ENCODE measurements around the gene HSD17B12. TPM values are rescaled to one million over a fixed set of nuclear protein-coding genes. Genes with fewer than 3 reads are reported as not detected.

Gene HSD17B12
- total RNA-seq, 1 experiment from 2014 or later, result 106 TPM

DNA sequence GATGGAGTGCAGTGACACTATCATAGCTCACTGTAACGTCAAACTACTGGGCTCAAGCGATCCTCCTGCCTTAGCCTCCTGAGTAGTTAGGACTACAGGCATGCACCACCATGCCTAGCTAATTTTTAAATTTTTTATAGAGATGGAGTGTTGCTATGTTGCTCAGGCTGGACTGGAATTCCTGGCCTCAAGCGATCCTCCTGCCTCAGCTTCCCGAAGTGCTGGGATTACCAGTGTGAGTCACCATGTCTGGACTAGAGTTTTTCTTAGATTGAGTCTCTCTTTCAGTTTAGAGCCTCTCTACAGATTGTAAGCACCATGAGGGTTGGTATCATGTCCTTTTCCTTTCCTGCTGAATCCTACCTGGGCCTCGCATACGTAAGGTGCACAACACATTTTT lies 142.8 kb downstream of the HSD17B12 start:
- ChIA-PET POLR2A (no interaction called here), CTCF (no interaction called here)
- no peaks in the 10 kb centered on the region for H3K4me1 ChIP-seq (ENCODE audit: control insufficient read depth, insufficient read depth, low read length)
- TF ChIP-seq POLR2AphosphoS5 (IDR thresholded peaks at IDR 0.05; ENCODE audit: low read depth, low read length) (no peak), SIN3A (IDR thresholded peaks at IDR 0.05; ENCODE audit: borderline replicate concordance, insufficient read depth, low read depth, low read length) (no peak), CTCF (IDR thresholded peaks at IDR 0.05) (no peak)
- no TSS peak for BruUV-seq (replicated peaks)
- DNase-seq (ENCODE audit: low read depth, low spot score) (no peak), ATAC-seq (no peak)
- in situ Hi-C loops (cut with HindIII; ENCODE audit: low pct_unique_long_range_greater_than_20kb, low sequenced_read_pairs), result no loop called here
- H3K4me3 ChIP-seq (ENCODE audit: low read depth in 2 of 2, low read length in 2 of 2), result no peak overlapping the region
- intact Hi-C loops (cut with micrococcal nuclease; ENCODE audit: unreplicated experiment), result no loop called here
- H3K27ac ChIP-seq (ENCODE audit: low read length), result no peak overlapping the region
- no peaks in the 10 kb centered on the region for H3K36me3 ChIP-seq (ENCODE audit: control insufficient read depth, insufficient read depth, low read length)
- no peaks in the 10 kb centered on the region for H3K9me3 ChIP-seq (ENCODE audit: control insufficient read depth, insufficient read depth, low read depth, low read length)
- H3K27me3 ChIP-seq (ENCODE audit: control insufficient read depth, insufficient read depth, low read length), result no peaks in the 10 kb centered on the region

DNA sequence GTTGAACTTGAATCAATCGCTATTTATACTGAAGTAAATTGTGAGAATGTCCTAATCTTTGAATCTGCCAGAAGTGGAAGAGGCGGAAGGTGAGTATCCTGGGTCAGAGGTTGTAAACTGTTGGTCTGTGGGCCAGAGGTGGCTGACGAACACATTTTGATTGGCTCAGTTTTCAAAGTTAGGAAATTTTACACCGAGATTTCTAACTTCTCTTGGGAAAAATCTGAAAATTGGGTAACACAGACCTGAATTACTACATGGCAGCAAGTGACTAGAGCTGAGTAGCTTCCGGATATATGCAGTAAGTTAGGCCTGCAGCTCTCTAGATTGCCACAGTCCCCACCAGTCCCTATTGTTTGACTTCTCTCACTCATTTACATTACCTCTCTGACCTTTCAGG lies 143.3 kb downstream of the HSD17B12 start:
- BruUV-seq (replicated peaks), result no TSS peak
- CTCF ChIA-PET, result no interaction called here

More for the DNA sequence above, 143.3 kb downstream of the HSD17B12 start:
- in situ Hi-C loops (cut with HindIII; ENCODE audit: low pct_unique_long_range_greater_than_20kb, low sequenced_read_pairs), result no loop called here
- no peaks in the 10 kb centered on the region for H3K27me3 ChIP-seq (ENCODE audit: control insufficient read depth, insufficient read depth, low read length)
- H3K36me3 ChIP-seq (ENCODE audit: control insufficient read depth, insufficient read depth, low read length), result no peaks in the 10 kb centered on the region
- ATAC-seq, result no peak
- no peak for TF ChIP-seq CTCF (IDR thresholded peaks at IDR 0.05)
- no peak for TF ChIP-seq POLR2AphosphoS5 (IDR thresholded peaks at IDR 0.05; ENCODE audit: low read depth, low read length)
- no peak for TF ChIP-seq TCF7L2 (IDR thresholded peaks at IDR 0.05; ENCODE audit: low read depth, low read length)
- TF ChIP-seq, protein P1, sequence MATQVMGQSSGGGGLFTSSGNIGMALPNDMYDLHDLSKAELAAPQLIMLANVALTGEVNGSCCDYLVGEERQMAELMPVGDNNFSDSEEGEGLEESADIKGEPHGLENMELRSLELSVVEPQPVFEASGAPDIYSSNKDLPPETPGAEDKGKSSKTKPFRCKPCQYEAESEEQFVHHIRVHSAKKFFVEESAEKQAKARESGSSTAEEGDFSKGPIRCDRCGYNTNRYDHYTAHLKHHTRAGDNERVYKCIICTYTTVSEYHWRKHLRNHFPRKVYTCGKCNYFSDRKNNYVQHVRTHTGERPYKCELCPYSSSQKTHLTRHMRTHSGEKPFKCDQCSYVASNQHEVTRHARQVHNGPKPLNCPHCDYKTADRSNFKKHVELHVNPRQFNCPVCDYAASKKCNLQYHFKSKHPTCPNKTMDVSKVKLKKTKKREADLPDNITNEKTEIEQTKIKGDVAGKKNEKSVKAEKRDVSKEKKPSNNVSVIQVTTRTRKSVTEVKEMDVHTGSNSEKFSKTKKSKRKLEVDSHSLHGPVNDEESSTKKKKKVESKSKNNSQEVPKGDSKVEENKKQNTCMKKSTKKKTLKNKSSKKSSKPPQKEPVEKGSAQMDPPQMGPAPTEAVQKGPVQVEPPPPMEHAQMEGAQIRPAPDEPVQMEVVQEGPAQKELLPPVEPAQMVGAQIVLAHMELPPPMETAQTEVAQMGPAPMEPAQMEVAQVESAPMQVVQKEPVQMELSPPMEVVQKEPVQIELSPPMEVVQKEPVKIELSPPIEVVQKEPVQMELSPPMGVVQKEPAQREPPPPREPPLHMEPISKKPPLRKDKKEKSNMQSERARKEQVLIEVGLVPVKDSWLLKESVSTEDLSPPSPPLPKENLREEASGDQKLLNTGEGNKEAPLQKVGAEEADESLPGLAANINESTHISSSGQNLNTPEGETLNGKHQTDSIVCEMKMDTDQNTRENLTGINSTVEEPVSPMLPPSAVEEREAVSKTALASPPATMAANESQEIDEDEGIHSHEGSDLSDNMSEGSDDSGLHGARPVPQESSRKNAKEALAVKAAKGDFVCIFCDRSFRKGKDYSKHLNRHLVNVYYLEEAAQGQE (IDR thresholded peaks at IDR 0.05; ENCODE audit: insufficient read depth in 1 of 2, low read depth in 2 of 2, low read length in 1 of 2), result no peak
- TF ChIP-seq SIN3A (IDR thresholded peaks at IDR 0.05; ENCODE audit: borderline replicate concordance, insufficient read depth, low read depth, low read length), result no peak
- no peaks in the 10 kb centered on the region for H3K9me3 ChIP-seq (ENCODE audit: control insufficient read depth, insufficient read depth, low read depth, low read length)
- POLR2A ChIA-PET, result no interaction called here
- H3K4me3 ChIP-seq (ENCODE audit: low read depth in 2 of 2, low read length in 2 of 2), result no peak overlapping the region
- intact Hi-C loops (cut with micrococcal nuclease; ENCODE audit: unreplicated experiment), result no loop called here
- no peak for DNase-seq (ENCODE audit: low read depth, low spot score)
- no peaks in the 10 kb centered on the region for H3K4me1 ChIP-seq (ENCODE audit: control insufficient read depth, insufficient read depth, low read length)
- H3K27ac ChIP-seq (ENCODE audit: low read length), result no peak overlapping the region

Data from Panc1 (cell line).